Erythroblast (primary cell): ENCODE results near the gene BBS9.
"Not testable (repeated sequence)": the region's sequence is repeated elsewhere in the genome, so short reads cannot be mapped to it uniquely, and the experiment has no call there.

Experiments used
- DNase-seq, 2 experiments: peaks; one replicate each; lab custom pipeline; 2025; lab: John Stamatoyannopoulos, UW
- GATA1 ChIP-seq: IDR thresholded peaks from 2 replicates; pipeline ENCODE4 v1.6.1; 2011; ENCODE audit warnings: low read depth, mild to moderate bottlenecking, control low read depth, low read length, moderate library complexity
- POLR2A ChIP-seq: IDR thresholded peaks from 2 replicates; pipeline ENCODE4 v1.6.1; 2011; ENCODE audit warnings: mild to moderate bottlenecking, low read length

The BBS9 gene

DNA sequence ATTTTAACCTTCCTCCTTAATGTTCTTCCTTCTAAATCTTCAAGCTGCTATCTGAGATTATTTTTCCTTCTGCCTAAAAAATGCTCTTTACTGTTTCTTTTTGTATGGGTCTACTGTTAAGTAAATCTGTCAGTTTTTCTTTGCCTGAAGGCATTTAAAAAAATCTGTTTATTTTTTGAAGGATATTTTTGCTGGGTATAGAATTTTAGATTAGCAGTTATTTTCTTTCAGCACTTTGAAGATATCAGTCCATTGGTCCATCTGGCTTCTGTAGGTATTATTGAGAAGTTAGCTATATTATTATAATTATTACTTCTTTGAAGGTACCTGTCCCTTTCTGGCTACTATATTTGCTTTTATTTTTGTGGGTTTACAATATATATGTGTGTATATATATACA is 171.4 kb downstream of the BBS9 start:
- TF ChIP-seq GATA1 (no peak), POLR2A (no peak)
- DNase-seq: no peak

DNA sequence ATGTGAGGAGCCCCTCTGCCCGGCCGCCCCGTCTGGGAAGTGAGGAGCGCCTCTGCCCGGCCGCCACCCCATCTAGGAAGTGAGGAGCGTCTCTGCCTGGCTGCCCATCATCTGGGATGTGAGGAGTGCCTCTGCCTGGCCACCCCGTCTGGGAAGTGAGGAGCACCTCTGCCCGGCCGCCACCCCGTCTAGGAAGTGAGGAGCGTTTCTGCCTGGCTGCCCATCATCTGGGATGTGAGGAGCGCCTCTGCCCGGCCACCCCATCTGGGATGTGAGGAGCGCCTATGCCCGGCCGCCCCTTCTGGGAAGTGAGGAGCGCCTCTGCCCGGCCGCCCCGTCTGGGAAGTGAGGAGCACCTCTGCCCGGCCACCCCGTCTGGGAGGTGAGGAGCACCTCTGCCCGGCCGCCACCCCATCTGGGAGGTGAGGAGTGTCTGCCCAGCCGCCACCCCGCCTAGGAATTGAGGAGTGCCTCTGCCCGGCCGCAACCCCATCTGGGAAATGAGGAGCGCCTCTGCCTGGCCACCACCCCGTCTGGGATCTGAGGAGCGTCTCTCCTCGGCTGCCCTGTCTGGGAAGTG is 174.7 kb downstream of the BBS9 start:
- DNase-seq: not testable (repeated sequence)

DNA sequence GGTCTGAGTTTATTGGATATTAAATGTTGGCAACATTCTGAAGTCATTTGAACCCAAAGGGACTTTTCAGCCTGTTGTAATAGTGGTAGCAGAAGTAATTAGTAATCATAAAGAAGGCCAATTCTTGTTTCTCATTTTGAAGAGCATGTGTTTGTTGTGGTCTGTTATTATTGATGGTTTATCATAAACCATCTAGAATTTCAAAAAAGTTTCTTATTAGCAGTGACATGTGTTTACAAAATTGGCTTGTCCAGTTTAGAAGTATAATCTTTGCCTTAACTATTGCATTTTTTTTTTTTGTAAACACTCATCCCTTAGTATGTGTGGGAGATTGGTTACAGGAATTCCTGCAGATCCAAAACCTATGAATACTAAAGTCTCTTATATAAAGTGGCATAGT is 177.8 kb downstream of the BBS9 start:
- DNase-seq: no peak
- TF ChIP-seq POLR2A (no peak), GATA1 (no peak)

DNA sequence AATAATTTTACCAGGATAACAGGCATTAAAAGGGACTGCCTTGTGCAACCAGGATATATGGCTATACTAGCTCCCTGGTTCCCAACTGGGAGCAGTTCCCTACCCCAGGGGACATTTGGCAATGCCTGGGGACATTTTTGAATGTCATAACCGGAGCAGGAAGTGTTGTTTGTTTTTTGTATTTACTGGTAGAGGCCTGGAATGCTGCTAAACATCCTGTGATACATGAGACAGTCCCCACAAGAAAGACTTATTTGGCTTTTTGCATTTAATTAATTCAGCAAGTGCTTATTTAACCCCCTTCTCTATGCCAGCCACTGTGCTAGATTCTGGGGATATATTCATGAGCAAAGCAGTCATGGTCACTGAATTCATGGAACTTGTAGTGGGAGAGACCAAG is 181.2 kb downstream of the BBS9 start:
- TF ChIP-seq POLR2A (no peak), GATA1 (no peak)
- DNase-seq: no peak

DNA sequence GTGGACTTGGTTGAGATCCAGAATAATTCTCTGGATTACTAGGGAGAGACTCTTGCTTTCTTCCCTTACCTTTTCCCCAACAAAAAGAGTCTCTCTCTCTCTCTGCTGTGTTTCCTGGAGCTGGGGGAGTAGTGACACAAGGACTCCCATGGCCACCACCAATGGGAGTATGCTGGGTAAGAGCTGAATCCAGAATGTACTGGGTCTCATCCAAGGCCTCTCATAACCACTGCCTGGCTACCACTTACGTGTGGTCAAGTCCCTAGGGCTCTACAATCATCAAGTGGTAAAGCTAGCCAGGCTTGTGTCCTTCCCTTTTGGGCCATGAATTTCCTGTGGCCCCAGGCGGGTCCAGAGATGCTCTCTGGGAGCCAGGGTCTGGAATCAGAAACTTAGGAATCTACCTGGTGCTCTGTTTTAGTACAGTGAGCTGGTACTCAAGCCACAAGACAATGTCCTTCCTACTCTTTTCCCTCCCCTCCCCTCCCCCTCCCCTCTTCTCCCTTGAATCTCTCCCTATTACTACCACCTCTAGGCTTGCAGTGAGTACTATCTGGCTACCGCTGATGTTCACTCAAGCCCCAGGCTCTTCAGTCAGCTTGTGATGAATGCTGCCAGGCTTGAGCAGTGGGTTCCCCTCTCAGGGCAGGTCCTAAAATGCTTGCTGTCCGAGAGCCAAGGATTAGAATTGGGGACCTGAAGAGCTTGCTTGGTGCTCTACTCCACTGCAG is 196.6 kb downstream of the BBS9 start:
- TF ChIP-seq GATA1: no peak
- TF ChIP-seq POLR2A: no peak
- DNase-seq: no peak

DNA sequence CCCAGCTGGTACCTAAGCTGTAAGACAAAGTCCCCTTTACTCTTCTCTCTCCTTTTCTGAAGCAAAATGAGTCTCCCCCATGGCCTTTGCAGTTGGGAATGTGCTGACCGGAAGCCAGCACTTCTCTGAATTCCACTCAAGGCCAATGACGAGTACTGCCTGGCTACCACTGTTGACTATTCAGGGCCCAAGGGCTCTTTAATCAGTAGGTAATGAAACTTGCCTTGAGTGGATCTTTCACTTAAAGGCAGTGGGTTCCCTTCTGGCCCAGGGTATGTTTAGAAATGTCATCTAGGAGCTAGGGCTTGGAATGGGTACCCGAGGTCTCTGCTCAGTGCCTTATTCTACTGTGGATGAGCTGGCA is 197.1 kb downstream of the BBS9 start:
- TF ChIP-seq GATA1: no peak
- no peak for TF ChIP-seq POLR2A
- no peak for DNase-seq

DNA sequence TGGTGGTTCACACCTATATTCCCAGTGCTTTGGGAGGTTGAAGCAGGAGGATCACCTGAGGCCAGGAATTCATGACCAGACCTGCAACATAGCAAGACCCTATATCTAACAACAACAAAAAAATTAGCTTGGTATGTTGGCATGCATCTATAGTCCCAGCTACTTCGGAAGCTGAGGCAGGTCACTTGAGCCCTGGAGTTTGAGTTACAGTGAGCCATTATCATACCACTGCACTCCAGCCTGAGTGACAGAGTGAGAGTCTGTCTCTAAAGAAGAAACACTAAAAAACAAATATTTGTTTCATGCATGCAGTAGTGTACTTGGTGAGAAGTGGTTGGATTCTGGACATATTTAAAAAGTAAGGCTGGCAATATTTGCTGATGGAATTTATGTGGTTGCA is 198.1 kb downstream of the BBS9 start:
- TF ChIP-seq POLR2A: no peak
- no peak for TF ChIP-seq GATA1
- no peak for DNase-seq

DNA sequence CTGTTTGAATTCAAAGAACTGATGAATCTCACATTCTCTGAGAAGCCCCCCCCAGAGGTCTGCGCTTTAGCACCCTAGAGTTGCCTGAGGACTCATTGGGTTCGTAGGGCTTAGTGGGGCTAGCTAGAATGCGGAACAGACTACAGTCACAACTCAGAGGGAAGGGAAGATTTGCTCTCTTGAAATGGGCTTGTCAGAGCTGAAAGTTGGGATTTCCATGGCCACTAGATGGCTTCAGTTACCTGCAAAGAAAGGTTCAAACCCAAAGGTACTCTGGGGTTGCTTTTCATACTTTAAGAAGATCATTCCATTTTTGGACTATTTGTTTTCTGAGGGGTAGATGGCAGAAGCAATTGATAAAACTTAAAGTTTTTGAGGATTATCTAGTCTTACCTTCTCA is 205.0 kb downstream of the BBS9 start:
- peak in 1 of 2 experiments; percentile 2 for DNase-seq
- TF ChIP-seq POLR2A: no peak
- TF ChIP-seq GATA1: no peak

DNA sequence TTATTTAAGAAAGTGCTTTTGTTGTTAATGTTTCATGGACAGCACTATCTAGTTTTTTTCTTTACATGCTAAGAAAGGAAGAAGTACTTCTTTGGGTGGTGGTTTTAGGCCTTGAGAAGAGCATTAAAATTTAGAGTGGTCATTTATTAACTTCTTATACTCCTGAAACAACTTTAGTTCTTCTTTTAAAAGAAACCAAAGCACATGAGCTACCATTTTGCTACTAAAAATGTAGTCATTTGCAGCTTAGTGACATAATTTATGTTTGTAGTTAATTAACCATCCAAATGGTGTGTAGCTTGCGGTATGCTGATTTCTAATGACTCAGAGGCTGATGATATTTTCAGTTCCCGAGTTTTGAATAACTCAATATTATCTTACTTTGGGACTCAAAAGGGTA is 207.5 kb downstream of the BBS9 start:
- TF ChIP-seq POLR2A (no peak), GATA1 (no peak)
- DNase-seq: no peak

DNA sequence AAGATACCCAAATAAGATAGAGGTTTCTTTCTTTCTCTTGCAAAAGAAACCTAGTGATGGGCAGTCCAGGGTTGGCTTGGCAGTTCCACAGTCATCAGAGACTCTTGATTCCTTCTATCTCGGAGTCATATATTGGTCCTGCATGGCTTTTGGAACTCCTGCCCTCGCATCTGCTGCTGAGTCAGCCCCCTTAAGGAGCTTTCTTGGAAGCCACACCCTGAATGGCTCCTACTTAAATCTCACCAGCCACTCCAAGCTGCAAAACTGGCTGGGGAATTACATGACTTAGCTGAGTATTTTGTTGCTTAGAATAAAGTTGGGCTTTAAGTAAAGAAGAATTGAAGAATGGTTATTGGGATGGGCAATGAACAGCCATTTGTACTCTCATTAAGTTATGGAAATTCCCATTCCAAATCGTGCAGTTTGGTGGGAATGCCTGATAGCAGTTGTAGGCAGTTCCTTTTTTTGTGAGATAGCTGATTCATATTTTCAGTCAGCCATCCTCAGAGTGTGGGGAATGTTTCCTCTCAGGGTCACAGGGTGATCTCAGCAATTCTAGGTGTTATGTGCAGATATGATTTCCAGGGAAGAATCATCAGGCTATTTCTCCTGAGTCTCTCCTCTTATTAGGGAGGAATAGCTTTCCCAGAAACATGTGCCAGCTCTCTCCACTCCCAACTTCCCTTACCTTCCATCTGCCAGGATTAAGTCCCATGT is 209.9 kb downstream of the BBS9 start:
- TF ChIP-seq GATA1: no peak
- no peak for TF ChIP-seq POLR2A
- DNase-seq: no peak

DNA sequence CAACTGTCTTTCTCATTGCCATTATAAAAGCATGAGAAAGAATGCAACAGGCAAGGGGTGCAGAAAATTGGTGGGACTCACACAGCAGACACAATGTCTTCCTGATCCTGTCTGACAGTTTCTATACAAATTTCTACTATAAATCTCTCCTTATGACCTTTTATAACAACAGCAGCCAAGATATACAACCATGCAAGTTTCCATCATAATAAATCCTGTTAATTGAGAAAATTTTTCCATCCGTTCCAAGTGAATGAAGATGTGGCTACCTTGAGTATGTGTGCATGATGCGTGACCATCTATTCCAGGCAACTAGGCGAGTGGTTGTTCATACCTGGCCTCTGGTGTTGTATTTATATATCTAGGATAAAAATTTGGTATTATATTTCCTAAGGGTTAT is 216.7 kb downstream of the BBS9 start:
- no peak for TF ChIP-seq POLR2A
- no peak for DNase-seq

DNA sequence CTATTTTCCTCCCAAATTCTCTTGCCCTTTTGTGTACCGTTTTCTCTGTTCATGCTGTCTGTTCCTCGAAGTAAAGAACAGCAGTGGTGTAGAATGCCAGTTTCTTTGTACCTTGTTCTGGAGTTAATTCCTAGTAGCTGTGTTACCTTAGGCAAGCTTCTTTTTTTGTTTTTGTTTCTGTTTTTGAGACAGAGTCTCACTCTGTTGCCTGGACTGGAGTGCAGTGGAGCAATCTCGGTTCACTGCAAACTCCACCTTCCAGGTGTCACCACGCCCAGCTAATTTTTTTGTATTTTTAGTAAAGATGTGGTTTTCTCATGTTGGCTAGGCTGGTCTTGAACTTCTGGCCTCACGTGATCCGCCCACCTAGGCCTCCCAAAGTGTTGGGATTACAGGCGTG is 221.2 kb downstream of the BBS9 start:
- DNase-seq: no peak

DNA sequence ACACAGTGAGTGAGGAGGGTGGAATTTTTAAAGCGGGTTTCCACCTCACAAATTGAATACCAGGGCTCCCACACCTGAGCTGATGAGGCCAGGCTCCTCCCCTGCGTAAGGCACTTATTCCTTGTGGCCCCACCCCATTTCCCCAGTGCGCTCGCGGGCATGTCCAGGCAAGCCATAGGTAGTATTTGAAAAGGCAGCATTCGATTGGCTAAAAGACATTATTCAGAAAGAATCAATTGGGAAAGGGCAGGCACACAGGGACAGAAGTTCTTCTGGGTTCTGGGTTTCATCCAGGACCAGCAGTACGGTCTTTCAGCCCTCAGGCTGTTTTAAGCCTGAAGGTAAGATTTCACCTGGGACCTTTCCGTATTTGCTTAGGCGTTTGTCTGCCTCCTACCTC is 222.3 kb downstream of the BBS9 start:
- no peak for DNase-seq
- TF ChIP-seq POLR2A (no peak), GATA1 (no peak)

More for the DNA sequence above, 221.2 kb downstream of the BBS9 start:
- TF ChIP-seq GATA1: no peak
- no peak for TF ChIP-seq POLR2A

DNA sequence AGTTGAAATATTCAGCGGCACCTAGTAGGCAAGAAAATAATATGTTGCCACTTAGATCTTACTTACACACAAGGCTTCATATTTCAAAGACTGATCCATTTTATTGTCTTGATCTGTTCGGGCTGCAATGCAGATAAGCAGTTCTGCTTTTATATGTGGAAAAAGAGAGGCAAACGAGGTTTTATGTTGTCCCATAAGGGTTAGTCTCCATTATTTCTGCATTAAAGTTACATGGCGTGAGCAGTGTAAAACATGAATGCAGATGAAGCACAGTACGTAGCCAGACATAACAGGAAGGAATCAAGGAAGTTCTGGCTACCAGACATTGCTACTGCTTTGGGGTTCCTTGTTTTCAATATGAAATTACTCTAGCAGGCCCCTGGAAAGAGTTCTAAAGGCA is 224.8 kb downstream of the BBS9 start:
- TF ChIP-seq POLR2A (no peak), GATA1 (no peak)
- no peak for DNase-seq
